ENCODE measurements around the gene ATP10A.

ATP10A gene

GRCh38 chr15:25711164-25711563, 152.0 kb downstream of the ATP10A start:
- ATAC-seq, result no peak
- TF ChIP-seq CSDC2 (CRISPR knock-in tag; IDR thresholded peaks at IDR 0.05) (no peak), GLIS3 (CRISPR knock-in tag; IDR thresholded peaks at IDR 0.05) (no peak), OSR1 (CRISPR knock-in tag; IDR thresholded peaks at IDR 0.05) (no peak), ZFP30 (CRISPR knock-in tag; IDR thresholded peaks at IDR 0.05) (no peak), POU6F1 (CRISPR knock-in tag; IDR thresholded peaks at IDR 0.05; ENCODE audit: borderline replicate concordance, low read depth) (no peak), ARNTL (CRISPR knock-in tag; IDR thresholded peaks at IDR 0.05; ENCODE audit: borderline replicate concordance, low read depth) (no peak), PATZ1 (CRISPR knock-in tag; IDR thresholded peaks at IDR 0.05; ENCODE audit: borderline replicate concordance) (no peak), TCF4 (CRISPR knock-in tag; IDR thresholded peaks at IDR 0.05; ENCODE audit: borderline replicate concordance) (no peak), TOX (CRISPR knock-in tag; IDR thresholded peaks at IDR 0.05; ENCODE audit: borderline replicate concordance) (no peak), BACH2 (CRISPR knock-in tag; IDR thresholded peaks at IDR 0.05; ENCODE audit: borderline replicate concordance) (no peak), ISL1 (CRISPR knock-in tag; IDR thresholded peaks at IDR 0.05) (no peak), ZFP3 (CRISPR knock-in tag; IDR thresholded peaks at IDR 0.05) (no peak), RARB (CRISPR knock-in tag; IDR thresholded peaks at IDR 0.05) (no peak), ESRRG (CRISPR knock-in tag; IDR thresholded peaks at IDR 0.05) (no peak), SNAI2 (CRISPR knock-in tag; IDR thresholded peaks at IDR 0.05) (no peak), ZNF565 (CRISPR knock-in tag; conservative IDR thresholded peaks at IDR 0.05; ENCODE audit: low read depth) (no peak), CSRNP3 (CRISPR knock-in tag; IDR thresholded peaks at IDR 0.05) (no peak), ZNF8 (CRISPR knock-in tag; IDR thresholded peaks at IDR 0.05) (no peak), CREB5 (CRISPR knock-in tag; IDR thresholded peaks at IDR 0.05; ENCODE audit: low read depth) (no peak), ZC3H10 (CRISPR knock-in tag; IDR thresholded peaks at IDR 0.05) (no peak)

- TF ChIP-seq BACH2 (CRISPR knock-in tag; IDR thresholded peaks at IDR 0.05; ENCODE audit: borderline replicate concordance), result no peak
- TF ChIP-seq GLIS3 (CRISPR knock-in tag; IDR thresholded peaks at IDR 0.05), result no peak
- no peak for TF ChIP-seq TOX (CRISPR knock-in tag; IDR thresholded peaks at IDR 0.05; ENCODE audit: borderline replicate concordance)
- TF ChIP-seq OSR1 (CRISPR knock-in tag; IDR thresholded peaks at IDR 0.05), result no peak
- no peak for TF ChIP-seq POU6F1 (CRISPR knock-in tag; IDR thresholded peaks at IDR 0.05; ENCODE audit: borderline replicate concordance, low read depth)
- no peak for TF ChIP-seq ZNF565 (CRISPR knock-in tag; conservative IDR thresholded peaks at IDR 0.05; ENCODE audit: low read depth)
- TF ChIP-seq ESRRG (CRISPR knock-in tag; IDR thresholded peaks at IDR 0.05), result no peak
- TF ChIP-seq PATZ1 (CRISPR knock-in tag; IDR thresholded peaks at IDR 0.05; ENCODE audit: borderline replicate concordance), result no peak
- no peak for TF ChIP-seq TCF4 (CRISPR knock-in tag; IDR thresholded peaks at IDR 0.05; ENCODE audit: borderline replicate concordance)
- TF ChIP-seq ARNTL (CRISPR knock-in tag; IDR thresholded peaks at IDR 0.05; ENCODE audit: borderline replicate concordance, low read depth), result no peak
- TF ChIP-seq CREB5 (CRISPR knock-in tag; IDR thresholded peaks at IDR 0.05; ENCODE audit: low read depth), result no peak
- no peak for TF ChIP-seq SNAI2 (CRISPR knock-in tag; IDR thresholded peaks at IDR 0.05)
- TF ChIP-seq ISL1 (CRISPR knock-in tag; IDR thresholded peaks at IDR 0.05), result no peak
- no peak for TF ChIP-seq RARB (CRISPR knock-in tag; IDR thresholded peaks at IDR 0.05)
- TF ChIP-seq ZFP3 (CRISPR knock-in tag; IDR thresholded peaks at IDR 0.05), result no peak
- TF ChIP-seq PPARA (CRISPR knock-in tag; IDR thresholded peaks at IDR 0.05; ENCODE audit: borderline replicate concordance), result no peak
- no peak for TF ChIP-seq ZC3H10 (CRISPR knock-in tag; IDR thresholded peaks at IDR 0.05)
- no peak for ATAC-seq
Measured at GRCh38 chr15:25710184-25710583, 152.9 kb downstream of the ATP10A start.
